Right cardiac atrium (tissue), 5 donors: ENCODE measurements around the gene DMP1. TPM values are rescaled to one million over a fixed set of nuclear protein-coding genes. Genes with fewer than 3 reads are reported as not detected.
A peak's percentile ranks its signal among the peaks of the same experiment; 100 is the strongest.

ENCODE experiments used
- ATAC-seq, 2 donors: fragments of 200-7000 bp; cut with Tn5 transposase; one replicate each; pipeline versions ENCODE4 v1.8.0 to v1.9.1; 2020; ENCODE audit warnings: moderate library complexity in 2 of 2, mild to moderate bottlenecking in 1 of 2
- DNase-seq, 3 donors: peaks; one replicate each; pipeline ENCODE4 v3.0.0-alpha.2; 2020
- H3K27ac ChIP-seq: one replicate; pipeline ENCODE4 v1.5.1; 2013; ENCODE audit warnings: mild to moderate bottlenecking, low read length, control low read depth, moderate library complexity
- H3K27me3 ChIP-seq: one replicate; pipeline ENCODE4 v1.6.1; 2013; ENCODE audit not compliant: control insufficient read depth, insufficient read depth
- H3K4me1 ChIP-seq: one replicate; pipeline ENCODE4 v1.6.1; 2013; ENCODE audit warnings: low read length; ENCODE audit not compliant: control insufficient read depth, insufficient read depth
- H3K4me3 ChIP-seq: one replicate; pipeline ENCODE4 v1.5.1; 2013; ENCODE audit warnings: low read length, control low read depth
- H3K9me3 ChIP-seq: one replicate; pipeline ENCODE4 v1.6.1; 2013; ENCODE audit warnings: low read length; ENCODE audit not compliant: control insufficient read depth
- WGBS: extraction: QIAGEN DNeasy Blood & Tissue Kit; methylation state at CpG from one replicate; pipeline ENCODE4 v1.1.7; 2013; 5-methylcytosine and 5-hydroxymethylcytosine counted together
- intact Hi-C, 4 donors: fragments of 100-400 bp; cut with DNase I; formaldehyde crosslinking; loops; one replicate each; pipeline versions ENCODE4 v1.11.0 to v1.14.0; 2022 to 2023
- long read RNA-seq, 4 donors: library from polyadenylated mRNA; unstranded; transcript quantifications; one replicate each; pipeline ENCODE4 v2.0.0, GENCODE V29; 2020 to 2021
- polyA plus RNA-seq: library from polyadenylated mRNA; stranded (reverse); fragments of 200-250 nt; gene quantifications from one replicate; pipeline ENCODE4 v1.2.3, GENCODE V29; 2013
- total RNA-seq, 4 donors: library from RNA; stranded (reverse); fragmentation: NEBNext Ultra II Directional; extraction: Animal tissue kit (Norgen Biotek cat#: 25700); gene quantifications; one replicate each; pipeline ENCODE4 v1.2.1, GENCODE V29; 2021
- donor health status: healthy with polysubstance abuse.
- donor health status: DM: no; HTN: yes; CAD: no.
- donor health status: DM: no; HTN: no; CAD: no.
- donor health status: DM: no; HTN: yes; CAD: no; lungs with severe emphysema.
- donor health status: DM: yes; HTN: yes; CAD: no.

The DMP1 gene, protein sequence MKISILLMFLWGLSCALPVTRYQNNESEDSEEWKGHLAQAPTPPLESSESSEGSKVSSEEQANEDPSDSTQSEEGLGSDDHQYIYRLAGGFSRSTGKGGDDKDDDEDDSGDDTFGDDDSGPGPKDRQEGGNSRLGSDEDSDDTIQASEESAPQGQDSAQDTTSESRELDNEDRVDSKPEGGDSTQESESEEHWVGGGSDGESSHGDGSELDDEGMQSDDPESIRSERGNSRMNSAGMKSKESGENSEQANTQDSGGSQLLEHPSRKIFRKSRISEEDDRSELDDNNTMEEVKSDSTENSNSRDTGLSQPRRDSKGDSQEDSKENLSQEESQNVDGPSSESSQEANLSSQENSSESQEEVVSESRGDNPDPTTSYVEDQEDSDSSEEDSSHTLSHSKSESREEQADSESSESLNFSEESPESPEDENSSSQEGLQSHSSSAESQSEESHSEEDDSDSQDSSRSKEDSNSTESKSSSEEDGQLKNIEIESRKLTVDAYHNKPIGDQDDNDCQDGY
- total RNA-seq, result not detected
- polyA plus RNA-seq, result not detected
- long read RNA-seq, donor 1, result 0 reads
- long read RNA-seq, donor 2, result 0 reads
- long read RNA-seq, donor 3, result 0 reads
- long read RNA-seq, donor 4, result 0 reads

DNA sequence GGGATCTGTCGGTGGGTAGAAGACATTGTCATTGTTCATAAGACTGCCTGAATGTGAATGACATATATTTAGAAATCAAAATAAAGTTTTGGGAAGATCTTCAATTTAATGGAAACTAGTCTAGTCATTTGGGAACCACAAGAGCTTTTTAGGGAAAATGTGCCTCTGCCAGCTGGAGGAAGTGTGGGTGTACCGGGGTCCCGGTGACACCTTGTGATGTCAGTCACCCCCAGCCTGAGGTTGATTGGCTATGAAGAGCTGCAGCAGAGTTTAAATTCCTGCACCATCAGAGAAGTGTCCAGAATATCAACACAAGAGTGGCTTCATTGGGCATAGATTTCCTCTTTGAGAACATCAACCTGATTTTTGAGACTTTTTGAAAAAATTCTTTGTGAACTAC, at the start of gene DMP1:
Gene DMP1 (plus strand): TSS at position 301 of the 400 bp plus-strand sequence. CDS start 6,213 bp downstream, outside the sequence.
- H3K27ac ChIP-seq, result no peak within 1 kb of the TSS
- no peak for DNase-seq
- no peaks in the 10 kb centered on the region for H3K27me3 ChIP-seq
- no peak for ATAC-seq
- 87% methylated on average over 3 of the region's 3 CpGs for WGBS
- intact Hi-C loops, result no loop called here
- H3K4me1 ChIP-seq, result no peaks in the 10 kb centered on the region
- no peak within 1 kb of the TSS for H3K4me3 ChIP-seq
- H3K9me3 ChIP-seq, result no peaks in the 10 kb centered on the region

DNA sequence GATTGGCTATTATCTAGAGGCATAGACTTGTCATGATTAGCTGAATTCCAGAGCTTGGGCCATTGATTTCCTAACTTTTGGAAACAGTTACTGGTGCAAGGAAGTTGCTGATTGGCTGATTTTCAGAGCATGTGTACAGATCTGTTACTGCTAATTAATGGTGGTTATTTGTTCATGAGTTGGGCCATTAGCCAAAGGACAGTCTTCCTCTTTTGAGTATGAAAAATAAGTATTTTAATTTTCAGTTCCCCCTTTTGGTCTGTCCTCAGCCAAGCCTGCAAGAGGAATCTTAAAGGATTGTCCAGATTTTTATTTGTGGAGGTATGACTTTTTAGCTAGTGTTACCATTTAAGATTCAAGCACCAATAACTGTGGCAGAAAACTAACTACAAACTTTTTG, 48.7 kb upstream of the DMP1 start:
- Histone ChIP-seq H3K4me1 (no peaks in the 10 kb centered on the region), H3K4me3 (no peak overlapping the region), H3K27me3 (no peaks in the 10 kb centered on the region), H3K9me3 (no peaks in the 10 kb centered on the region), H3K27ac (no peak overlapping the region)
- DNase-seq, result no peak
- ATAC-seq, result no peak
- intact Hi-C loops, result no loop called here

DNA sequence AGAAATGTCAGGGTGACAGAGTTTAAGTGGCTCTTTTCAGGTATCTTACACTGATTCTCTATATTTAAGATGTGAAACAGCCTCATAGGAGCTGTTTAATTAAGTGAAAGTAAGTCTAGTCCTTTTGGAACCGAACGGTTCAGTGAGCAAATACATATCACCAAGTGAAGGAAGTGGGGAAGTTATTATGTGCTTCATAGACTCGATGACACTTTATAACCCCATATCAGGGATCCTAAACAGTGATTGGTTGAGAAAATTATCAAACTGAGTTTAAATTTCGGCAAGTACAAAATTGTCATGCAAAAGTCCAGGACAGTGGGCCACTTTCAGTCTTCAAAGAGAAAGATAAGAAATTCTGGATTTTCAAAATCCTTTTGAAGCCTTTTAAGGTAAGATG, 41.9 kb upstream of the DMP1 start, which contains the start of gene DSPP:
Gene DSPP (plus strand): TSS at position 301 of the 400 bp plus-strand sequence. CDS start 2,380 bp downstream, outside the sequence.
- H3K27me3 ChIP-seq, result peaks cover 2% of the 10 kb centered on the region
- no peak within 1 kb of the TSS for H3K4me3 ChIP-seq
- H3K4me1 ChIP-seq, result no peaks in the 10 kb centered on the region
- no peaks in the 10 kb centered on the region for H3K9me3 ChIP-seq
- intact Hi-C loops, result no loop called here
- ATAC-seq, result no peak
- no peak within 1 kb of the TSS for H3K27ac ChIP-seq
- WGBS, result 79% methylated on average over 4 of the region's 4 CpGs
- DNase-seq, result no peak

DNA sequence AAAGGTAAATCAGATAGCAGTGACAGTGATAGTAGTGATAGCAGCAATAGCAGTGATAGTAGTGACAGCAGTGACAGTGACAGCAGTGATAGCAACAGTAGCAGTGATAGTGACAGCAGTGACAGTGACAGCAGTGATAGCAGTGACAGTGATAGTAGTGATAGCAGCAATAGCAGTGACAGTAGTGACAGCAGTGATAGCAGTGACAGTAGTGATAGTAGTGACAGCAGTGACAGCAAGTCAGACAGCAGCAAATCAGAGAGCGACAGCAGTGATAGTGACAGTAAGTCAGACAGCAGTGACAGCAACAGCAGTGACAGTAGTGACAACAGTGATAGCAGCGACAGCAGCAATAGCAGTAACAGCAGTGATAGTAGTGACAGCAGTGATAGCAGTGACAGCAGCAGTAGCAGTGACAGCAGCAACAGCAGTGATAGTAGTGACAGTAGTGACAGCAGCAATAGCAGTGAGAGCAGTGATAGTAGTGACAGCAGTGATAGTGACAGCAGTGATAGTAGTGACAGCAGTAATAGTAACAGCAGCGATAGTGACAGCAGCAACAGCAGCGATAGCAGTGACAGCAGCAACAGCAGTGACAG, 35.7 kb upstream of the DMP1 start:
- no peak for ATAC-seq
- WGBS, result 95% methylated on average over 4 of the region's 4 CpGs

DNA sequence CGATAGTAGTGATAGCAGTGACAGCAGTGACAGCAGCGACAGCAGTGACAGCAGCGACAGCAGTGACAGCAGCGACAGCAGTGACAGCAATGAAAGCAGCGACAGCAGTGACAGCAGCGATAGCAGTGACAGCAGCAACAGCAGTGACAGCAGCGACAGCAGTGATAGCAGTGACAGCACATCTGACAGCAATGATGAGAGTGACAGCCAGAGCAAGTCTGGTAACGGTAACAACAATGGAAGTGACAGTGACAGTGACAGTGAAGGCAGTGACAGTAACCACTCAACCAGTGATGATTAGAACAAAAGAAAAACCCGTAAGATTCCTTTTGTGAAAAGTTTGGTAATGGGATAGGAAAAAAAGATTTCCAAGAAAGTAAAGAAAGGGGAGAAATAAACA, 33.8 kb upstream of the DMP1 start:
- WGBS, result 65% methylated on average over 9 of the region's 9 CpGs
- intact Hi-C loops, result no loop called here

More for the DNA sequence above, 35.7 kb upstream of the DMP1 start:
- intact Hi-C loops, result no loop called here
- H3K4me1 ChIP-seq, result no peaks in the 10 kb centered on the region
- peaks cover 2% of the 10 kb centered on the region for H3K27me3 ChIP-seq
- no peak for DNase-seq
- no peak overlapping the region for H3K27ac ChIP-seq
- H3K9me3 ChIP-seq, result no peaks in the 10 kb centered on the region
- no peak overlapping the region for H3K4me3 ChIP-seq

DNA sequence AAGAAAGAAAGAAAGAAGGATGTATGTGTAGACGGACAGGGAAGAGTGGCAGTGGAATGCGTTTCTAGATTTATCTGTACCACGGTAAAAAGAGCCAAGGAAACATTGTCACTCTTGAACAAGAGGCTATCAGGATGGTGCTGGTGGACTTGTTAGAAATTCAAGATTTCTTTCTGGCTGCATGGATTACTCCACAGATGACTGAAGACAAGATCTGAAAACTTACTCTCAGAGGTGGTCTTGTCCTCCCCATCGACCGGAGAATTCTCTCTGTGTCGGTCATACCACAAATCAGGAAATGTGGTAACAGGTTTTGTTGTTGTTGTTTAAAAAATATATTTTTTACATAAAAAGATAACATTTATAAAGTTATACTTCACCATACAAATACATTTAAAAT, 30.0 kb upstream of the DMP1 start:
- 67% methylated on average over 6 of the region's 6 CpGs for WGBS
- H3K4me1 ChIP-seq, result no peaks in the 10 kb centered on the region
- intact Hi-C loops, result no loop called here
- no peaks in the 10 kb centered on the region for H3K27me3 ChIP-seq
- no peaks in the 10 kb centered on the region for H3K9me3 ChIP-seq
- no peak for DNase-seq
- peak overlapping the region; percentile 25 for H3K27ac ChIP-seq
- no peak overlapping the region for H3K4me3 ChIP-seq
- no peak for ATAC-seq

More for the DNA sequence above, 33.8 kb upstream of the DMP1 start:
- Histone ChIP-seq H3K9me3 (no peaks in the 10 kb centered on the region), H3K4me3 (no peak overlapping the region), H3K4me1 (no peaks in the 10 kb centered on the region), H3K27ac (no peak overlapping the region), H3K27me3 (no peaks in the 10 kb centered on the region)
- no peak for DNase-seq
- no peak for ATAC-seq

DNA sequence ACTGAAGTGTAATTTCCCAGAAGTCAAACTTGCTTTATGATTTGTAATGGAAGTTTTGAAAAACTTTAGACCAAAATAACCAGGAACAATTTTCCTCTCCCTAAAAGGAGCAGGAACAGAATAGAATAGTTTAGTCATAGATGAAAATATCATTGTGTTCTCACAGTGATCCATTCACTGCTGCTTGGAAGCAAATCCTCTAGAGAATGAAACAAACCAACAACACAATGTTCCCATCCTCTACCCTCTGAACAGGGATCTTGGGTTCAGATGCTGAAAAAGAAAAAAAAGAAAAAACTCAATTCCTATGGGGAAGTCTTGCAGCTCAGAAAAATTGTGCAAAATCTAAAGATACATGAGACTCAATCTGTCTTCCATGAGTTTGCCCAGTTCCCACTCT, 29.6 kb upstream of the DMP1 start:
- no peak for DNase-seq
- no peak overlapping the region for H3K4me3 ChIP-seq
- no peaks in the 10 kb centered on the region for H3K9me3 ChIP-seq
- H3K27me3 ChIP-seq, result no peaks in the 10 kb centered on the region
- no peaks in the 10 kb centered on the region for H3K4me1 ChIP-seq
- no peak overlapping the region for H3K27ac ChIP-seq
- intact Hi-C loops, result no loop called here
- ATAC-seq, result peak; percentile 86 to 97

DNA sequence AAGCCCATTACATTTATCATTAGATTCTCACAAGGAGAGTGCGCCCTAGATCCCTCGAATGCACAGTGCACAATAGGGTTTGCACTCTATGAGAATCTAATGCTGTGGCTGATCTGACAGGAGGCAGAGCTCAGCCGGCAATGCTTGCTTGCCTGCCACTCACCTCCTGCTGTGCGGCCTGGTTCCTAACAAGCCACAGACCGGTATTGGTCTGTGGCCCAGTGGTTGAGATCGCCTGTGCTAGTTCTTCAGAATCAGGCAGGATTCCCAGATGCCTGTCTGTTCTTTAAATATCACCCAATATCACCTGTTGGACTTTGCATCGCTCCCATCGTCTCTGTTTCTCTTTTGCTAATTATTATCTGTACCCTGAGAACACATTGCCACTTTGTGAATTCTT, 27.8 kb upstream of the DMP1 start:
- no peak overlapping the region for H3K27ac ChIP-seq
- H3K27me3 ChIP-seq, result no peaks in the 10 kb centered on the region
- no peaks in the 10 kb centered on the region for H3K4me1 ChIP-seq
- WGBS, result 85% methylated on average over 8 of the region's 8 CpGs
- H3K4me3 ChIP-seq, result no peak overlapping the region
- no peak for ATAC-seq
- H3K9me3 ChIP-seq, result no peaks in the 10 kb centered on the region
- DNase-seq, result no peak
- intact Hi-C loops, result no loop called here

DNA sequence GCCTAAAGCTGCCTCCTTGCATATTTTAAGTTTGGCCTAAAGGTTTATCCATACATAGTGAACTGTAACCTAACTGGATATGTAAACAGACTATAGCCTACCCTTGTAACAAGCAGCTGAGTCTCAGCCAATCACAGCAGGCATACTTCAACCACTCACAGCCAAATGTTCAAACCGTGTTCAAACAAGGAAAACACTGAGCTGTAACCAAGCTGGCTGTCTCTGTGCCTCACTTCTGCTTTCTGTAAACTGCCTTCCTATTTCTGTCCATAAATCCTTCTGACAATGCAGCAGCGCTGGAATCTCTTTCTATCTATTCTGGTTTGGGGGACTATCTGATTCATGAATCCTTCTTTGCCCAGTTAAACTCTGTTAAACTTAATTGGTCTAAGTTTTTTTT, 25.4 kb upstream of the DMP1 start:
- Histone ChIP-seq H3K4me1 (no peaks in the 10 kb centered on the region), H3K27ac (no peak overlapping the region), H3K27me3 (no peaks in the 10 kb centered on the region), H3K9me3 (no peaks in the 10 kb centered on the region), H3K4me3 (no peak overlapping the region)
- DNase-seq, result no peak
- ATAC-seq, result no peak
- WGBS, result 60% methylated on average over 2 of the region's 2 CpGs
- intact Hi-C loops, result no loop called here

DNA sequence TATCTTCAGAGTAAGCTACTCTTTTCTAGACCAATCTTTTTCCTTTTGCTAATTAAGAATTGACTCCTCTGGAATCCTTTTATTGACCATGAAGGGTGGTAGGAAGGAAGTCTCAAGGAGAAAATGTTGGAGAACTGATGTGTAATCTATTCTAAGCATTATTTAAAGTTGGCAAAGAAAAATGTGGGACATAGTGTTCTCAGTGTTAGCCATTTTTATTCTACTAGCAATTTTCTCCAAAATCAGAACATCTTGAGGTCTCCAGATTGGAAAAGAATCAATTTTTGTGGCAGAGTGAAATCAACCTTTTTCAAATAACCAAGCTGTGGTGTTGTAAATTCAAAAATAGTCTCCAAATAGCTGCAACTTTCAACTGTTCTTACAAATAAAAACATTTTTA, 18.4 kb upstream of the DMP1 start:
- intact Hi-C loops, result no loop called here

DNA sequence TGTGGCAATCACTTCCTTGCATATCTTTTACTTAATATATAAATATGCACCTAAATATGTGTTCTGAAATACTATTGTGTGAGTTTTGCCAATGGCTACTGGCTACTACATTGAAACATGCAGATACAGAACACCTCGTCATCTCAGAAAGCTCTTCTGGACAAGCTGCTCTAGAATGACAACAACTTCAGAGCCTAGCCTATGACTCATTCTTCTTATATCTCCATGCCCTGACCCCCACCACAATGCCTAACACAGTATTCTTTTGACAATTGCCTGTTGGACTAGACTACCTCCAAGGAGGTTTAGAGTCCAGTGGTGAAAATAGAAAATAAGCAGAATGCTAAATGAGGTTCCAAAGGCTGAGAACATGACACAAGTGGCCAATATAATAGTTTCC, 17.6 kb upstream of the DMP1 start:
- Histone ChIP-seq H3K27me3 (no peaks in the 10 kb centered on the region), H3K4me3 (no peak overlapping the region), H3K4me1 (no peaks in the 10 kb centered on the region), H3K27ac (no peak overlapping the region), H3K9me3 (no peaks in the 10 kb centered on the region)
- ATAC-seq, result no peak
- WGBS, result 74% methylated on average over 1 of the region's 1 CpG
- intact Hi-C loops, result no loop called here
- no peak for DNase-seq

More for the DNA sequence above, 18.4 kb upstream of the DMP1 start:
- DNase-seq, result no peak
- no peak for ATAC-seq
- Histone ChIP-seq H3K4me3 (no peak overlapping the region), H3K9me3 (no peaks in the 10 kb centered on the region), H3K27ac (no peak overlapping the region), H3K4me1 (no peaks in the 10 kb centered on the region), H3K27me3 (no peaks in the 10 kb centered on the region)
